ENCODE data around the gene PALLD.

DNA sequence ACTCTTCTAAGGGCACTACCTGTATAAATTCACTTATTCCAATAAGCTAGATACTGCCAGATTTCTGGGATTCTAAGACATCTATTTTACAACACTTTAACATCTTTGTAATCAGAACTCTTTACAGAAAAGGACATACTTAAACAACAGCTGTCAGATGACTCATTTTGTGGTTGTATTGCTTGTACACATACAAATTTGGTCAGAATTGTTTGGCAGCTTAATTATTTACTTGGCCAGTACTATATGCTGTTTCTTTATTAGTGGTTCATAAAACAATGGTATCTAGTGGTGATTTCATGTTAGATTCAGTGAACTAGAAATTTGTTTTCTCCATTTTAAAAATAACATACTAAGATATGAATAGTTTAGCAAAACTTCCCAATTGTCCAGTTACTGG is 27.2 kb downstream of the PALLD start:
- TF ChIP-seq POLR2A (IDR thresholded peaks at IDR 0.05) (no peak), EP300 (IDR thresholded peaks at IDR 0.05) (no peak), POLR2AphosphoS5 (IDR thresholded peaks at IDR 0.05) (no peak)

Data from gastroesophageal sphincter (tissue), 2 donors.